PFSK-1 (cell line): Measurements from ENCODE around the gene ERCC6L.

Source experiments
- FOXP2 ChIP-seq: optimal IDR thresholded peaks from 2 replicates; pipeline ENCODE3; 2011; ENCODE audit warnings: borderline replicate concordance, control low read depth, inconsistent platforms; ENCODE audit not compliant: insufficient read depth; ENCODE audit errors: extremely low read length, extremely low read depth
- POLR2AphosphoS5 ChIP-seq: IDR thresholded peaks from 2 replicates; pipeline ENCODE4 v1.6.1; 2012; ENCODE audit warnings: low read depth, mild to moderate bottlenecking, control low read depth, low read length, moderate library complexity
- SIN3A ChIP-seq: IDR thresholded peaks from 2 replicates; pipeline ENCODE4 v1.6.1; 2012; ENCODE audit warnings: mild to moderate bottlenecking, low read length, moderate library complexity, borderline replicate concordance; ENCODE audit not compliant: insufficient read depth
- TAF1 ChIP-seq: IDR thresholded peaks from 2 replicates; pipeline ENCODE4 v1.6.1; 2012; ENCODE audit warnings: low read length, control low read depth, borderline replicate concordance; ENCODE audit not compliant: insufficient read depth
- TF ChIP-seq, protein P1 (sequence below), 2 experiments: IDR thresholded peaks; 2 replicates each; pipeline versions ENCODE4 v1.6.1 to v1.8.0; 2011 to 2012; ENCODE audit warnings: low read depth in 2 of 2, low read length in 2 of 2, control low read depth in 1 of 2, inconsistent platforms in 1 of 2, mild to moderate bottlenecking in 1 of 2, moderate library complexity in 1 of 2; ENCODE audit not compliant: insufficient read depth in 1 of 2

ERCC6L gene

DNA sequence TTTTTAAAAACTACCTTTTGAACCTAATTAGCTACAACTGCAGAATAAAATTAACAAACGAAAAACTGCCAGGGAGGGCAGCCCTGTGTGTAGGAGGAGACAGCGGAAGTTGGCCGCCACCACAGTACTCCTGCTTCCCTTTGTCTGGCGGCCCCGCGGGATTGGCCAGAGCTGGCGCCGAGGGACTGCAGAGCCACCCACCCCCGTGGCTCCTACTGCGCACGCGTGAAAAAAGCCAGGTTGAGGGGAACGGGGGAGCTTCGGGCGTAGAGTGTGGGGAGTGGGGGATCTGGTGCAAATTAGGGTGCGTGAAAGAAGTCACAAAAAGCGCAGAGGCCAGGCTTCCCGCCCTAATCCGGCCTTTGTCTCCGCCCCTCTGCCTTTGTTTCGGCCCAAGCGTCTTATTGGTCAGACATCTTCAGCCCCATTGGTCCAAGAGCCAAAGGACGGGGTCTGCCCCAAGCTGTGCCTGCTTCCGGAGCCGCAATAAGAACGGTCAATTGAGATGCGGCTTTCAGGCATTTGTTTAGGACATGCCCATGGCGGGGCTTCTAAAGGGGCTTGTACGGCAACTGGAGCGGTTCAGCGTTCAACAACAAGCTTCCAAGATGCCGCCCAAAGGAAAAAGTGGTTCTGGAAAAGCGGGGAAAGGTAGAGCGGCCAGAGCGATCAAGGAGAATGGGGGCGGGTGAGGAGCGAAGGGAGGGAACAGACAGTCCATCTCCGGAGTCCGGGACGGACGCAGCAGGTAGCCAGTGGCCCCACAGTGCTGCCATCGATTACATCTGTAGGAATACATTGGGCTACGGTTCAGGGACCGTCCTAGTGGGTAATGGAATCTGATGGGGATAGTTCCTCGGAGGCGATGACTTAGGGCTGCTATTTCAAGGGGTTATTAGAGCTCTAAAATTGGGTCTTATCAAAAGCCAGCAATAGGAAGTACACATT is 57.4 kb downstream of the ERCC6L start, which contains the start of gene PIN4:
Gene PIN4, plus strand, starts transcription at position 580 of the 948 bp plus-strand sequence. Its CDS starts 29 bp downstream, at position 609.
- TF ChIP-seq POLR2AphosphoS5 (peak; percentile 35; the same call in 1 of the 2 replicates), SIN3A (no peak)

DNA sequence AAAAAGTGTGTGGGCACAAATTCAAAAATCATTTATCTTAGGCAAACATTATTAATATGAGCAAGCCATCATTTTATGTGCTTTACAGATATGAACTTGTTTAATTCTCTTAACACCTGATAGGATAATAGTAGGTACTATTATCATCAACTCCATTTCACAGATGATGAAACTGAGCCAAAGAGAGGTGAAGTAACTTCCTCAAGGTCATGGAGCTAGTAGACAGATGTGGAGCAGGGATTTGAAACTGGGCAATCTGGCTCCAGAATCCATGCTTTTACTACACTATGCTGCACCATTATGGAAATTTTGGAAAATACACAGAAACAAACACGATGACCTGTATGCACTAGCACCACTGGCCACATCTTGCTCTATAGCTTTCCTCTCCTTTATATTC is 58.3 kb downstream of the ERCC6L start:
- TF ChIP-seq, protein P1, sequence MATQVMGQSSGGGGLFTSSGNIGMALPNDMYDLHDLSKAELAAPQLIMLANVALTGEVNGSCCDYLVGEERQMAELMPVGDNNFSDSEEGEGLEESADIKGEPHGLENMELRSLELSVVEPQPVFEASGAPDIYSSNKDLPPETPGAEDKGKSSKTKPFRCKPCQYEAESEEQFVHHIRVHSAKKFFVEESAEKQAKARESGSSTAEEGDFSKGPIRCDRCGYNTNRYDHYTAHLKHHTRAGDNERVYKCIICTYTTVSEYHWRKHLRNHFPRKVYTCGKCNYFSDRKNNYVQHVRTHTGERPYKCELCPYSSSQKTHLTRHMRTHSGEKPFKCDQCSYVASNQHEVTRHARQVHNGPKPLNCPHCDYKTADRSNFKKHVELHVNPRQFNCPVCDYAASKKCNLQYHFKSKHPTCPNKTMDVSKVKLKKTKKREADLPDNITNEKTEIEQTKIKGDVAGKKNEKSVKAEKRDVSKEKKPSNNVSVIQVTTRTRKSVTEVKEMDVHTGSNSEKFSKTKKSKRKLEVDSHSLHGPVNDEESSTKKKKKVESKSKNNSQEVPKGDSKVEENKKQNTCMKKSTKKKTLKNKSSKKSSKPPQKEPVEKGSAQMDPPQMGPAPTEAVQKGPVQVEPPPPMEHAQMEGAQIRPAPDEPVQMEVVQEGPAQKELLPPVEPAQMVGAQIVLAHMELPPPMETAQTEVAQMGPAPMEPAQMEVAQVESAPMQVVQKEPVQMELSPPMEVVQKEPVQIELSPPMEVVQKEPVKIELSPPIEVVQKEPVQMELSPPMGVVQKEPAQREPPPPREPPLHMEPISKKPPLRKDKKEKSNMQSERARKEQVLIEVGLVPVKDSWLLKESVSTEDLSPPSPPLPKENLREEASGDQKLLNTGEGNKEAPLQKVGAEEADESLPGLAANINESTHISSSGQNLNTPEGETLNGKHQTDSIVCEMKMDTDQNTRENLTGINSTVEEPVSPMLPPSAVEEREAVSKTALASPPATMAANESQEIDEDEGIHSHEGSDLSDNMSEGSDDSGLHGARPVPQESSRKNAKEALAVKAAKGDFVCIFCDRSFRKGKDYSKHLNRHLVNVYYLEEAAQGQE (IDR thresholded peaks at IDR 0.05; ENCODE audit: insufficient read depth in 1 of 2, low read depth in 2 of 2, low read length in 2 of 2), result no peak
- TF ChIP-seq FOXP2, result no peak
- no peak for TF ChIP-seq TAF1
- TF ChIP-seq POLR2AphosphoS5, result no peak
- TF ChIP-seq SIN3A, result no peak

DNA sequence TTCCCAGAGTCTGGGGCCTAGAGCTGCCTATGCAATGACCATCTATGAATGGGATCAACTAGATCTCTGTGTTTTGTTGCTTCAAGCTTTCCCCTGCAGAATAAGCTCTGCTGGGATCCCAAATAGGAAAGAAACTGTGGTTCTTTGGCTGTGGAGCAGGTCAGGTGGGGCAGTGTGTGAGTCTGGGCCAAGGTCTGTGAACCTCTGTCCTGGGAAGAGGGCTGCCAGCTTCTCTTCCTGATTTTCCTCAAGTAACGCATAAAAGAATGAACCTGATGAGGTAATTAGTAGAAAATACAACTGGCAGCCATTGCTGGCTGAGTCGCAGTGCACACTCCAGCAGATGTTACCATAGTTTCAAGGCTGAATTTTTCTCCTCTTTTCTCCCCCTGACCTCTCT is 61.8 kb downstream of the ERCC6L start:
- TF ChIP-seq SIN3A (no peak), FOXP2 (no peak), TAF1 (no peak), POLR2AphosphoS5 (no peak)
- TF ChIP-seq, protein P1 (IDR thresholded peaks at IDR 0.05; ENCODE audit: insufficient read depth in 1 of 2, low read depth in 2 of 2, low read length in 2 of 2), result no peak

- TF ChIP-seq TAF1, result no peak
- no peak for TF ChIP-seq FOXP2
- TF ChIP-seq SIN3A, result no peak
- TF ChIP-seq, protein P1 (IDR thresholded peaks at IDR 0.05; ENCODE audit: insufficient read depth in 1 of 2, low read depth in 2 of 2, low read length in 2 of 2), result no peak
- no peak for TF ChIP-seq POLR2AphosphoS5
Measured at GRCh38 chrX:72169008-72169728, 69.7 kb downstream of the ERCC6L start.

GRCh38 chrX:72165551-72165950 is 73.3 kb downstream of the ERCC6L start:
- TF ChIP-seq POLR2AphosphoS5 (no peak), SIN3A (no peak), TAF1 (no peak), FOXP2 (no peak)
- TF ChIP-seq, protein P1 (IDR thresholded peaks at IDR 0.05; ENCODE audit: insufficient read depth in 1 of 2, low read depth in 2 of 2, low read length in 2 of 2), result no peak
